ENCODE measurements around the gene IQSEC1.

The IQSEC1 gene

DNA sequence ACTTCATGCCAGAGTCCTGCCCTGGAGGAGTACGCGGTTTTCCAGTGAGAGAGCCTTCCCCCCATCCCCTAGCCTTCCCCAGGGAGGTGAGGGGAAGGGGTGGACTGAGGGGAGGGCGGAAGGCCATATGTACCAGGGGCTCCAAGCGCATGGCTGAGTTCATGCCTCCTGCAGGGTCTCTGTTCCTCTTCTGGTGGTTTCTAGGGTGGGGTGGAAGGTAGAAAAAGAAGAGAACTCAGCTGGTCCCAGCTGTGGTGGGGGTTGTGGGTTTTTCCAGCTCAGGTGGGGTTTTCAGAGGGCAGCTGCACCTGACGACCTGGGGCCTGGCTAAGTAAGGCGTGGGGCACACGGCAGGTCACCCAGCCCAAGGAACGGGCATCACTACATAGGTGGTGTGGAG, 10.7 kb upstream of the IQSEC1 start:
- Mint-ChIP-seq H3K27me3 (ENCODE audit: low read depth, poor library complexity) (peaks cover 29% of the 10 kb centered on the region), H3K4me1 (peaks cover 25% of the 10 kb centered on the region), H3K36me3 (ENCODE audit: low read depth) (no peaks in the 10 kb centered on the region), H3K4me3 (no peak overlapping the region), H3K27ac (no peak overlapping the region), H3K9me3 (no peaks in the 10 kb centered on the region)
- DNase-seq, result no peak
- no peak for TF ChIP-seq CTCF (IDR thresholded peaks at IDR 0.05)

DNA sequence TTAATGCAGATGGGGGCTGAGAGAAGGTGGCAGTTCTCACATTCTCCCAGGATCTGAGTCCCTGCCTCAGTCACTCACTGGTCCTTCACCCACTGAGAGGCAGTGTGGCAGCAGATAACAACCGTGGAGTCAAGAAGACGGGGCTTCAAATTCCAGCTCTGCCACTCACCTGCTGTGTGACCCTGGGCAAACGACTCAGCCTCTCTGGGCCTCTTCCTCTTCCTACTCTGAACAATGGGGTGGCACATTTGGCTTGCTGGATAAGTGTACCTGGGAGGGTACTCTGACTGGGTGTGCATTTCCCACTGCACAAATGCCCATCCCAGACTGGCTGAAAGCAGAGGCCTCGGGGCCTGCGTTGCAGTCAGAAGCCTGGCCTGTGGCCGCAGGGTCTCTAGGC, 10.0 kb upstream of the IQSEC1 start:
- H3K4me3 Mint-ChIP-seq, result no peak overlapping the region
- no peaks in the 10 kb centered on the region for H3K36me3 Mint-ChIP-seq (ENCODE audit: low read depth)
- TF ChIP-seq CTCF (IDR thresholded peaks at IDR 0.05), result no peak
- H3K9me3 Mint-ChIP-seq, result no peaks in the 10 kb centered on the region
- peaks cover 34% of the 10 kb centered on the region for H3K27me3 Mint-ChIP-seq (ENCODE audit: low read depth, poor library complexity)
- no peak for DNase-seq
- no peak overlapping the region for H3K27ac Mint-ChIP-seq
- peaks cover 29% of the 10 kb centered on the region for H3K4me1 Mint-ChIP-seq

DNA sequence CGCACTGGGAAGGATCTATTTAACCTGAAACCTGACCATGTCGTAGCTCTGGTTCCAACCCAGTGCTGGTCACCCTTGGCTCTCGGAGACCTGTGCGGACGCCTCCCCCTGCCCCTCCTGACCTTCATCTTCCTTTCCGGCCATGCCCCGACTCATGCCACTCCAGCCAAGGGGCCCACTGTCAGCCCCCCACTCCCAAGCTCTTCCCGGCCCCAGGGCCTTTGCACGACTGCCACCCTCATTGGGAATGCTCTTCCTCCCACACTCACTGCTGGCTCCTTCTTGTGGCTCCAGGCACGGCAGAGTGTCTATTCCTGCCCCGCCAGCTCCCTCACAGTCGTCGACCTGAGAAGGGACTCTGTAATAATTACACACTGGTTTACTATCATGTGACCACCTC, 9.4 kb upstream of the IQSEC1 start:
- Mint-ChIP-seq H3K4me3 (no peak overlapping the region), H3K27me3 (ENCODE audit: low read depth, poor library complexity) (peaks cover 39% of the 10 kb centered on the region), H3K27ac (no peak overlapping the region), H3K9me3 (no peaks in the 10 kb centered on the region), H3K36me3 (ENCODE audit: low read depth) (no peaks in the 10 kb centered on the region), H3K4me1 (peaks cover 29% of the 10 kb centered on the region)
- TF ChIP-seq CTCF (IDR thresholded peaks at IDR 0.05), result no peak
- DNase-seq, result no peak

- Mint-ChIP-seq H3K9me3 (no peaks in the 10 kb centered on the region), H3K27me3 (ENCODE audit: low read depth, poor library complexity) (peaks cover 47% of the 10 kb centered on the region), H3K4me3 (no peak overlapping the region), H3K27ac (no peak overlapping the region), H3K4me1 (peaks cover 29% of the 10 kb centered on the region), H3K36me3 (ENCODE audit: low read depth) (no peaks in the 10 kb centered on the region)
- no peak for TF ChIP-seq CTCF (IDR thresholded peaks at IDR 0.05)
- DNase-seq, result no peak
Observed at GRCh38 chr3:13081603-13082360, 8.6 kb upstream of the IQSEC1 start.

DNA sequence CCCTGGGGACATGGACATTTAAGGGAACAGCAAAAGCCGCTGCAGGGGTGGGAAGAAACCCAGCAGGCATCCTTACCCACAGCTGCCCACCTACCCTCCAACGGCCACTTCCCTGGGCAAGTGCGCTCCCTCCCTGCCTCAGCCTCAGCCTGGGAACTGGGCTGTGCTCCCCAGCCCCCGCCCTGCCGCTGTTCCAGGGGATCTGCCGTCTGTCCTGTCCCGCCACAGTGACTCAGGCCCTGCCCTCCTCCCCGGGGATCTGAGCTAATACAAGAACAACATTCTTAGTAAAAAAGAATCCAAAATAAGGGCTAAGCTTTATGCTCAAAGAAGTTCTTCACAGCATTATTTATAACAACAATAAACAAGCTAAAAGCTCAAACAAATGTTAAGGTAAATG, 7.4 kb upstream of the IQSEC1 start:
- no peak for TF ChIP-seq CTCF (IDR thresholded peaks at IDR 0.05)
- H3K4me1 Mint-ChIP-seq, result peaks cover 29% of the 10 kb centered on the region
- no peaks in the 10 kb centered on the region for H3K36me3 Mint-ChIP-seq (ENCODE audit: low read depth)
- no peaks in the 10 kb centered on the region for H3K9me3 Mint-ChIP-seq
- H3K27me3 Mint-ChIP-seq (ENCODE audit: low read depth, poor library complexity), result peaks cover 55% of the 10 kb centered on the region
- no peak for DNase-seq
- no peak overlapping the region for H3K27ac Mint-ChIP-seq
- no peak overlapping the region for H3K4me3 Mint-ChIP-seq

- Mint-ChIP-seq H3K9me3 (no peaks in the 10 kb centered on the region), H3K4me1 (peaks cover 29% of the 10 kb centered on the region), H3K27me3 (ENCODE audit: low read depth, poor library complexity) (peaks cover 60% of the 10 kb centered on the region), H3K36me3 (ENCODE audit: low read depth) (no peaks in the 10 kb centered on the region), H3K4me3 (no peak overlapping the region), H3K27ac (no peak overlapping the region)
- no peak for TF ChIP-seq CTCF (IDR thresholded peaks at IDR 0.05)
- DNase-seq, result no peak
Observed at GRCh38 chr3:13080026-13080425, 6.8 kb upstream of the IQSEC1 start.

All from nephron progenitor cell (in vitro differentiated cells).